GM21723 (cell line): ENCODE results near the gene PROK1.
A peak's percentile ranks its signal among the peaks of the same experiment; 100 is the strongest.

Experiments used
- ATAC-seq: cut with Tn5 transposase; IDR thresholded peaks from one replicate; pipeline ENCODE4 v1.9.1; 2021; ENCODE audit warnings: mild to moderate bottlenecking, moderate library complexity; ENCODE audit not compliant: unreplicated experiment

The PROK1 gene

DNA sequence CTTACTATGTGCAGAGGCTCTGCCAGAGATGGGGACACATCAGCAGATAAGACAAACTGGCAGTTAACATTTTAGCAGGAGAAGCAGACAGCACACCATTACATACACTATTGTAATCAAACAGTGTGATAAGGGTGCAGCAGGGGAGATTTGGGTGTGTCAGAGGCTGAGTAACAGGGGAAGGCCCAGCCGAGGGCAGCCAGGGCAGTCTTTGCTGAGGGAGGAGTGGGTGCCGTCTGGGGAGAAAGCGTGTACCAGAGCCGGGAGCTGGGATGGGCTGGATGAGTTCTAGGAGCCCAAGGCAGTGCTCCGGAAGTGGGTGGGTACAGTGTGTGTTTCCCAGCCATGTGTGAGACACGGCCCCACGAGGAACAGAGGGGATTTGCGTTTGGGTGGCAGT lies 36.8 kb downstream of the PROK1 start:
- ATAC-seq = no peak

GRCh38 chr1:110488161-110488560 lies 37.2 kb downstream of the PROK1 start:
- no peak for ATAC-seq

- ATAC-seq = no peak
Observed at GRCh38 chr1:110488867-110489266, 37.9 kb downstream of the PROK1 start.

- ATAC-seq = no peak
Observed at GRCh38 chr1:110489406-110489805, 38.5 kb downstream of the PROK1 start.

- ATAC-seq = no peak
Observed at GRCh38 chr1:110489973-110490542, 39.1 kb downstream of the PROK1 start.

DNA sequence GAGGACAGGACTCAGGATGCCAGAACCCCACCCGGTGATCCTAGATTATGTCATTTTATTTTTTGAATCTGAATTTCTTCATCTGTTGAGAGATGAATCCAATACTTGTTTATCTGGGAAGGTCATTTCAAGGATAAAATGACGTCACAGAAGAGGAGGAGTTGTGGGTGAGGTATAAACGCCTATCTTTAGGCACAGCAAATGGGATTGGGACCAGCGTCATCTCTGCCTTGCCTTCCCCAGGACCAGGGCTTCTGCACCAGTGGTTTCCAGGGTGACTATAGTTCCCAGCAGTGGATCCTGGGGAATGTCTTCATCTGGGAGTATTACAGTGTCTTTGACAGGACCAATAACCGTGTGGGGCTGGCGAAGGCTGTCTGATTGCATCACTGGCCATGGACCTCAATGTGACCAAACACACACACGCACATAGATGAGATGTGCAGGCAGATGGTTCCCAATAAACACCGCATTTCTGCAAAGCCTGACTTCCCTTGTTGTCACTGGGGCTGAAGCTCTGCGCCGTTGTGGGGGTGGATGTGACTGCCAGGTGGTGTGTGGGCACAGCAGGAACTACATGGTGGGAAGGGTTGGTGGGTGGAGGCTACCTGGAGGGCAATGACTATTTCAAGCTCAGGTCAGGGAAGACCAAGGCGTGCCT lies 40.0 kb downstream of the PROK1 start:
- no peak for ATAC-seq

GRCh38 chr1:110492573-110492972 lies 41.6 kb downstream of the PROK1 start:
- ATAC-seq = no peak

DNA sequence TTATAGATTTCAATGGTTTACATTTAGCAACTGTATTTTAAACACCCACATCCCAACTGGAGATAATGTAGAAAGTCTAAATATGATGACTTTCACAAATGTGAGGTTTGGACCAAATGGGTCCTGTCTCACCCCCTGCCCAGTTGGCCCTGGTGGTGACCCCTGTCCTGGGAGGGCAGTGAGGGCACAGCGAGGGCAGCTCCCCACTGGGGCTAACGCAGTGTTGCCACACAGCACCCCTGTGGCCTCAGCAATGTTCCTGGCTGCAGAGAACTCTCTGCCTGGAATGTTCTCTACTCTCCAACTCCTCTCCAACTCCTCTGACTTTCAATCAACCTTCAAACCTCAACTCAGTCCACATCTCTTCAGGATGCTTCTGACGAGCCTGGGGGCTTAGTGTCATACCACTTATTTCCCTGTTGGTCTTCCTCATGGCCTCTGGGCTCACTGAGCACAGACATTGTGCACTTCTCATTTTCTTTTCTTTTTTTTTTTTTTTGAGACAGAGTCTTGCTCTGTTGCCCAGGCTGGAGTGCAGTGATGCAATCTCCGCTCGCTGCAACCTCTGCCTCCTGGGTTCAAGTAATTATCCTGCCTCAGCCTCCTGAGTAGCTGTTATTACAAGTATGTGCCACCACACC lies 42.2 kb downstream of the PROK1 start:
- no peak for ATAC-seq

GRCh38 chr1:110494036-110494435 lies 43.1 kb downstream of the PROK1 start:
- no peak for ATAC-seq

- ATAC-seq = no peak
Observed at GRCh38 chr1:110494522-110495406, 43.8 kb downstream of the PROK1 start.

DNA sequence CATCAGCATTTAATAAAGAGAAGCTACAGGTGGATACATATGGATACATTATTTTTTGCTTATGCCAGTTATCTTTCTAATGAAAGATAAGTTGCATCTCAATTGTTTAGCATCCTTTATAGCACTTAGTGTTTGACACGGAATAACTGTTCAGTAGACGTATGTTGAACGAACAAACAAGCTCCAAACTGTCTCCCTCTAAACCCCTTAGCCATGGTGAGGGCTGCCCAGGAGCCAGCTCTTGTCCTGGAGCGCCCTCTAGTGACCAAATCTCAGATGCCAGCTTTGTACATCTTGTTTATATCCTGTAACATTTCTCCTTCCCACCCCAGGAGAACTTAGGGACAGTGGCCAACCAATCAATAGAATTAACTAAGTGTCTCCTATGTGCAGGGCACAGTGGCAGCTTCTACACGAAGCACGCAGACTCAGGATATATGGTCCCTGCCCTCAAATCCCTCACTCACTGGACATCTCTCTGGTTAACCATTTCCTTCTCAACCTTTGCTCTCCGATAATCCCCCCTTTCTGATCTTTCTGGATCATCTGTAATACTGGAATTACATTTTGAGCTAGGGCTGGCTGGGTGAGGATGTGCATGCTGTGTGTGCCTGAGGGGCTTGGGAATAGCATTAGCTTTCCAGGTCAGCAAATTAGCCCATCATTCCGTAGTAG lies 45.1 kb downstream of the PROK1 start:
- ATAC-seq = peak; percentile 70

DNA sequence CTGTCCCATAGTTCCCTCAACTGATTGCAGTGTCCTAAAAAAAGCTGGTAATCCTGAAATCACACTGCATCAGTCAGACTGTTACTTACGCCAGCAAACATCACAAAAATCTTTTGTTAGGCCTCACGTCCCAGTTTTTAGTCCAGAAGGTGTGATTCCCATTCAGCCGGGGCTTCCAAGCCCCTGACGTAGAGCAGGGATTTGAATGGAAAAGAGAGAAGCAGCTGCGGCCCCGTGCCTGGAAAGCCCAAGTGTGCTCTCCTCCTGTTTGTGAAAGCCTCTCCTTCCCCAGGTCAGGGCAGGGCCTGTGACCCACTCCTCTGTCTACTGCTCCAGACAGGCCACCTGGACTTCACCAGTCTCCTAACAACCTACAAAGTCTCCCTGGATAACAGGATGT lies 47.3 kb downstream of the PROK1 start:
- no peak for ATAC-seq

DNA sequence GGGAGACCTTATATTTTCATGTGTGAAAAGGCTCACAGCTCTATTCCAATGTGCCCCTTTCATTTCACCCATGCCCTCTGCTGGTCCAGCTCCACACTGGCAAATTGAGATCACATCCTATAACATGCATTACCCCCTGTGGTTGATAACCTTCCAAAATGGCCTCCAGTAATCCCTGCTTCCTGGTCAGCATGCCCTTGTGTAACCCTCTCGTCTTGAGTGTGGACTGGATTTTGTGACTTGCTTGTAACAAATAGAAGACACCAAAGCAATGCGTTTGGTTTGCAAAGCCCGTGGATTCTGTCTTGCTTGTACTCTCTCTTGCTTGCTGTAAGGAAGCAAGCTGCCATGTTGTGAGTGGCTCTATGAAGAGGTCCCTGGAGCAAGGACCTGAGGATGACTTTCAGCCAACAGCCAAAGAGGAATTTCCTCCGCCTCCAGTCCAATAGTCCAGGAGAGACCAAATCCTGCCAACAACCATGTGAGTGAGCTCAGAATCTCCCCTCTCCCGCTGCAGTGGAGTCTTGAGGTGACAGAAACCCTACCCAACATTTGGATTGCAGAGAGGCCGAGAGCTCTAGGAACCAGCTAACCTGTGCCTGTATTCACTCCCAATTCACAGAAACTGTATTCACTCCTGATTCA lies 50.7 kb downstream of the PROK1 start:
- no peak for ATAC-seq

- ATAC-seq = no peak
Observed at GRCh38 chr1:110502402-110503151, 51.6 kb downstream of the PROK1 start.

- no peak for ATAC-seq
Observed at GRCh38 chr1:110503471-110503870, 52.5 kb downstream of the PROK1 start.

DNA sequence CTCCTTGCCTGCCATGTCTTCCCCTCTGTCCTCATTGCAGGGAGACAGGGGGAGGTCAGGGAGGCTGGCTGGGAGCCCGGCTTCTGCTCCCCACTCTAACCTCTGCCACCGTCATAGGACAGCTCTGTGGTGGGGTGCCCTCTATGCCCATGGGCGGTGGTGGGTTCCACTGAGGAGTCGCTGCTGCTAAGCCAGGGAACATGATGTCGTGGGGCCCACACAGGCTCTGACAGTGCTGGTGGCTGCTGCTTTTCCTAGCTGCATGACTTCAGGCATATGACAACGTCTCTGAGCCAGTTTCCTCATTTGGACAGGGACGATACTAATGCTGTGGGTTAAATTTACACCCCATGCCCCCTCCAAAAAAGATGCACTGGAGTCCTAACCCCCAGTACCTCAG lies 53.3 kb downstream of the PROK1 start:
- ATAC-seq = no peak

- ATAC-seq = no peak
Observed at GRCh38 chr1:110505596-110505995, 54.6 kb downstream of the PROK1 start.

GRCh38 chr1:110506541-110506940 lies 55.6 kb downstream of the PROK1 start:
- no peak for ATAC-seq
